ENCODE data around the gene SLC51B. TPM values are rescaled to one million over a fixed set of nuclear protein-coding genes. Genes with fewer than 3 reads are reported as not detected.
"Not testable (repeated sequence)": the region's sequence is repeated elsewhere in the genome, so short reads cannot be mapped to it uniquely, and the experiment has no call there.

Gene SLC51B
- polyA plus RNA-seq, 12 donors, result 1.0 to 1.9 (median 1.4) TPM; not detected in 2

- DNase-seq, result no peak
These were observed 20.9 kb downstream of the SLC51B start for GRCh38 chr15:65066001-65066634.

- DNase-seq, result no peak
These were observed 21.6 kb downstream of the SLC51B start for GRCh38 chr15:65066635-65067316.

GRCh38 chr15:65067317-65067644, 22.1 kb downstream of the SLC51B start:
- DNase-seq, result no peak

- no peak for DNase-seq
These were observed 22.6 kb downstream of the SLC51B start, which contains the start of gene RASL12 for GRCh38 chr15:65067645-65068402. Gene RASL12 (minus strand): TSS chr15:65067991. CDS start chr15:65067835, 156 bp downstream.

GRCh38 chr15:65068403-65068788, 23.2 kb downstream of the SLC51B start:
- no peak for DNase-seq

GRCh38 chr15:65069179-65069578, 24.0 kb downstream of the SLC51B start:
- no peak for DNase-seq

GRCh38 chr15:65069779-65070546, 24.8 kb downstream of the SLC51B start:
- no peak for DNase-seq

GRCh38 chr15:65071381-65071811, 26.2 kb downstream of the SLC51B start:
- DNase-seq, result no peak

GRCh38 chr15:65072027-65072426, 26.8 kb downstream of the SLC51B start:
- DNase-seq, result no peak

- DNase-seq, result no peak
These were observed 27.4 kb downstream of the SLC51B start for GRCh38 chr15:65072617-65073016.

- DNase-seq, result not testable (repeated sequence)
These were observed 29.8 kb downstream of the SLC51B start for GRCh38 chr15:65074946-65075345.

GRCh38 chr15:65075607-65076395, 30.6 kb downstream of the SLC51B start:
- not testable (repeated sequence) for DNase-seq

- no peak for DNase-seq
These were observed 31.5 kb downstream of the SLC51B start, which contains the start of gene KBTBD13 for GRCh38 chr15:65076486-65077290. Gene KBTBD13 (plus strand): TSS chr15:65076746. CDS start chr15:65076816, 70 bp downstream.

GRCh38 chr15:65077291-65077980, 32.2 kb downstream of the SLC51B start:
- DNase-seq, result no peak

- DNase-seq, result peak; percentile 65
These were observed 32.8 kb downstream of the SLC51B start for GRCh38 chr15:65077981-65078352.

- DNase-seq, result no peak
These were observed 34.4 kb downstream of the SLC51B start for GRCh38 chr15:65079580-65079979.

GRCh38 chr15:65081270-65081669, 36.1 kb downstream of the SLC51B start:
- no peak for DNase-seq

GRCh38 chr15:65081758-65082157, 36.6 kb downstream of the SLC51B start:
- no peak for DNase-seq

- no peak for DNase-seq
These were observed 37.2 kb downstream of the SLC51B start for GRCh38 chr15:65082303-65082953.

All from muscle of arm (tissue), 12 donors.